GM10248 (cell line): ENCODE data around the gene VOPP1.
A peak's percentile ranks its signal among the peaks of the same experiment; 100 is the strongest.
"Not testable (repeated sequence)": the region's sequence is repeated elsewhere in the genome, so short reads cannot be mapped to it uniquely, and the experiment has no call there.

Source experiments
- CTCF ChIA-PET: fragments of 300-600 bp; sonication (Branson Sonifier 250); formaldehyde crosslinking; extraction: SDS; loops from one replicate; lab custom pipeline; 2021; ENCODE audit warnings: antibody characterized with exemption; lab: Yijun Ruan, JAX
- POLR2A ChIA-PET: fragments of 350-650 bp; sonication (Branson Sonifier 250); formaldehyde crosslinking; extraction: SDS; loops from one replicate; lab custom pipeline; 2020; ENCODE audit warnings: antibody characterized with exemption; lab: Yijun Ruan, JAX
- DNase-seq: peaks from one replicate; pipeline ENCODE4 v3.0.0; 2012; ENCODE audit errors: extremely low spot score
- TF ChIP-seq, protein P1 (sequence below): IDR thresholded peaks from 2 replicates; pipeline ENCODE4 v1.5.1; 2012; ENCODE audit warnings: mild to moderate bottlenecking, low read depth; ENCODE audit errors: extremely low read depth, missing control alignments, control extremely low read depth

VOPP1 gene

GRCh38 chr7:55590517-55591281 is 18.4 kb upstream of the VOPP1 start:
- CTCF ChIA-PET = no interaction called here
- POLR2A ChIA-PET = no interaction called here
- DNase-seq = peak; percentile 15
- TF ChIP-seq, protein P1, sequence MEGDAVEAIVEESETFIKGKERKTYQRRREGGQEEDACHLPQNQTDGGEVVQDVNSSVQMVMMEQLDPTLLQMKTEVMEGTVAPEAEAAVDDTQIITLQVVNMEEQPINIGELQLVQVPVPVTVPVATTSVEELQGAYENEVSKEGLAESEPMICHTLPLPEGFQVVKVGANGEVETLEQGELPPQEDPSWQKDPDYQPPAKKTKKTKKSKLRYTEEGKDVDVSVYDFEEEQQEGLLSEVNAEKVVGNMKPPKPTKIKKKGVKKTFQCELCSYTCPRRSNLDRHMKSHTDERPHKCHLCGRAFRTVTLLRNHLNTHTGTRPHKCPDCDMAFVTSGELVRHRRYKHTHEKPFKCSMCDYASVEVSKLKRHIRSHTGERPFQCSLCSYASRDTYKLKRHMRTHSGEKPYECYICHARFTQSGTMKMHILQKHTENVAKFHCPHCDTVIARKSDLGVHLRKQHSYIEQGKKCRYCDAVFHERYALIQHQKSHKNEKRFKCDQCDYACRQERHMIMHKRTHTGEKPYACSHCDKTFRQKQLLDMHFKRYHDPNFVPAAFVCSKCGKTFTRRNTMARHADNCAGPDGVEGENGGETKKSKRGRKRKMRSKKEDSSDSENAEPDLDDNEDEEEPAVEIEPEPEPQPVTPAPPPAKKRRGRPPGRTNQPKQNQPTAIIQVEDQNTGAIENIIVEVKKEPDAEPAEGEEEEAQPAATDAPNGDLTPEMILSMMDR = no peak

DNA sequence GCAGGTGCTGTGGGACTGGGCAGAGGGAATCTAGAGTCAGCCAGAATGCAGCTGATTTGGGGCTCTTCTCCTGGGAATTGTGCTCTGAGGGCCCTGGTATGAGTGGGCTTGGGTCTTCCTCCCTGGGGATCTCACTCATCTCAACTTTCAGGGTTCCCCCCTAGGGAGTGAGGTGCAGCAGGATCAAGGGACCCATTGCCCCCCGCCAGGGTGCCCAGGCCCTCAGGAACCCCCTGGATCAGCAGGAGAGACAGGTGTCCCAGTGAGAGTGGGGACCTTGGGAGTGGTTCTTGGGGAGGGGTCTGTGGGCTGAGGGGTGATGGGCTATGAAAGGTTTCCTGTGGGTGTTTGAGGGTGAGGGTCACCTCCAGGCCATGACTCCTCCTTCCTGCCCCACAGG is 17.6 kb upstream of the VOPP1 start:
- ChIA-PET POLR2A (no interaction called here), CTCF (interaction anchor here (1.4 kb wide), 1 partner anchor 482 kb away, joined by 3 read pairs; no protein-coding TSS in a partner anchor)
- peak; percentile 15 for DNase-seq
- TF ChIP-seq, protein P1 = no peak

- DNase-seq = peak; percentile 20
- ChIA-PET POLR2A (no interaction called here), CTCF (interaction anchor here (0.9 to 1.8 kb wide), 5 partner anchors 8 to 482 kb away, joined by 3 to 6 read pairs (median 5); no protein-coding TSS in a partner anchor)
- TF ChIP-seq, protein P1 = no peak
These were observed 16.8 kb upstream of the VOPP1 start for GRCh38 chr7:55588976-55589604.

DNA sequence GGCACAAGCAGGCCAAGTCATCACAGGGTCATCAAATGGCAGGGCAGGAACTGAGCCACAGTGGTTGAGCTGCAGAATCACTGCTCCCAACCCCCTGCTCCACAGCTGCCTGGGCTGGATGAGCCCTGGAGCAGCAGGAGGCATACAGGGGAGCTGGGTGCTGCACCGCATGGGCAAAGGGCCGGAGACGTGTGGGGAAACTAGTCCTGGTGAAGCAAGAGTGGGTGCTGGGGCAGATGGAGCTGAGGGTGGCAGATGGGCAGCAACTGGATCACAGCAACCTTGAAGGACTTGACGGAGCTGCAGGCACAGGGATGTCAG is 16.0 kb upstream of the VOPP1 start:
- DNase-seq = peak; percentile 8
- POLR2A ChIA-PET = no interaction called here
- TF ChIP-seq, protein P1 = no peak
- CTCF ChIA-PET = interaction anchor here (0.9 to 1.8 kb wide), 4 partner anchors 9 to 376 kb away, joined by 3 to 6 read pairs (median 5); no protein-coding TSS in a partner anchor

GRCh38 chr7:55587687-55588378 is 15.5 kb upstream of the VOPP1 start:
- TF ChIP-seq, protein P1 = no peak
- CTCF ChIA-PET = interaction anchor here (1.1 to 1.8 kb wide), 4 partner anchors 9 to 103 kb away, joined by 3 to 6 read pairs (median 5); no protein-coding TSS in a partner anchor
- DNase-seq = peak; percentile 7
- POLR2A ChIA-PET = no interaction called here

DNA sequence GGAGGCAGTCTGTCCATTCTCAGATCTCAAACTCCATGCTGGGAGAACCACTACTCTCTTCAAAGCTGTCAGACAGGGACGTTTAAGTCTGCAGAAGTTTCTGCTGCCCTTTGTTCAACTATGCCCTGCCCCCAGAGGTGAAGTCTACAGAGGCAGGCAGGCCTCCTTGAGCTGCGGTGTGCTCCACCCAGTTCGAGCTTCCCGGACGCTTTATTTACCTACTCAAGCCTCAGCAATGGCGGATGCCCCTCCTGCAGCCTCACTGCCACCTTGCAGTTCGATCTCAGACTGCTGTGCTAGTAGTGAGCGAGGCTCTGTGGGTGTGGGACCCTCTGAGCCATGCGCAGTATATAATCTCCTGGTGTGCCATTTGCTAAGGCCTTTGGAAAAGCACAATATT is 10.4 kb upstream of the VOPP1 start:
- POLR2A ChIA-PET, DNase-seq: not testable (repeated sequence)
- CTCF ChIA-PET = interaction anchor here (1.2 to 3.0 kb wide), 3 partner anchors 9 to 12 kb away, joined by 4 to 13 read pairs (median 11); no protein-coding TSS in a partner anchor
